ENCODE results near the gene SCAF1. TPM values are rescaled to one million over a fixed set of nuclear protein-coding genes. Genes with fewer than 3 reads are reported as not detected.

SCAF1 gene
- total RNA-seq, 1 donor from 2014 or later: 8.7 TPM

- no peaks in the 10 kb centered on the region for H3K9me3 Mint-ChIP-seq
- Histone ChIP-seq H3K4me1 (peaks cover 14% of the 10 kb centered on the region), H2AFZ (replicated peaks) (no peak overlapping the region), H3F3A (ENCODE audit: low read depth) (peaks cover 53% of the 10 kb centered on the region), H3K9me3 (ENCODE audit: low read depth) (no peaks in the 10 kb centered on the region), H3K36me3 (peaks cover 3% of the 10 kb centered on the region), H4K20me1 (ENCODE audit: low read depth) (peaks cover 45% of the 10 kb centered on the region), H3K9ac (peak overlapping the region; percentile 45), H3K27ac (peak overlapping the region; percentile 86), H3K27me3 (no peaks in the 10 kb centered on the region), H3K79me2 (ENCODE audit: low read depth) (peaks cover 47% of the 10 kb centered on the region), H3K4me3 (peak overlapping the region; percentile 85), H3K4me2 (peak overlapping the region; percentile 90)
- H3K27me3 Mint-ChIP-seq (ENCODE audit: insufficient read depth, low read depth): peaks cover 12% of the 10 kb centered on the region
- H3K27ac Mint-ChIP-seq: peak overlapping the region; percentile 94
- peaks cover 36% of the 10 kb centered on the region for H3K4me1 Mint-ChIP-seq
- peak; percentile 31 for DNase-seq (ENCODE audit: low spot score)
- peak overlapping the region; percentile 94 for H3K4me3 Mint-ChIP-seq
- peaks cover 16% of the 10 kb centered on the region for H3K36me3 Mint-ChIP-seq
- TF ChIP-seq EZH2 (IDR thresholded peaks at IDR 0.05) (no peak), CTCF (IDR thresholded peaks at IDR 0.05) (no peak), EZH2phosphoT487 (IDR thresholded peaks at IDR 0.05) (no peak)
These were observed 48.2 kb downstream of the SCAF1 start for GRCh38 chr19:49690079-49690655.

- H3K4me1 Mint-ChIP-seq: peaks cover 36% of the 10 kb centered on the region
- H3K27me3 Mint-ChIP-seq (ENCODE audit: insufficient read depth, low read depth): peaks cover 8% of the 10 kb centered on the region
- Histone ChIP-seq H3K4me2 (peak within 1 kb of the TSS; percentile 90), H3K79me2 (ENCODE audit: low read depth) (peaks cover 47% of the 10 kb centered on the region), H2AFZ (replicated peaks) (no peak within 1 kb of the TSS), H4K20me1 (ENCODE audit: low read depth) (peaks cover 39% of the 10 kb centered on the region), H3K9ac (peak within 1 kb of the TSS; percentile 45), H3K27ac (peak within 1 kb of the TSS; percentile 86), H3K4me3 (peak within 1 kb of the TSS; percentile 85), H3K36me3 (peaks cover 3% of the 10 kb centered on the region), H3K4me1 (peaks cover 14% of the 10 kb centered on the region), H3K9me3 (ENCODE audit: low read depth) (no peaks in the 10 kb centered on the region), H3K27me3 (no peaks in the 10 kb centered on the region), H3F3A (ENCODE audit: low read depth) (peaks cover 52% of the 10 kb centered on the region)
- H3K36me3 Mint-ChIP-seq: peaks cover 11% of the 10 kb centered on the region
- peak; percentile 95 for DNase-seq (ENCODE audit: low spot score)
- H3K9me3 Mint-ChIP-seq: no peaks in the 10 kb centered on the region
- H3K27ac Mint-ChIP-seq: peak within 1 kb of the TSS; percentile 94
- peak within 1 kb of the TSS; percentile 94 for H3K4me3 Mint-ChIP-seq
- TF ChIP-seq EZH2 (IDR thresholded peaks at IDR 0.05) (no peak), EZH2phosphoT487 (IDR thresholded peaks at IDR 0.05) (no peak), CTCF (IDR thresholded peaks at IDR 0.05) (no peak)
These were observed 48.7 kb downstream of the SCAF1 start, which contains the start of gene CPT1C for GRCh38 chr19:49690656-49691242. TSS of gene CPT1C (plus strand) at chr19:49691116. CDS start at chr19:49692253, 1,137 bp downstream.

GRCh38 chr19:49691243-49692146 is 49.5 kb downstream of the SCAF1 start:
- H3K4me3 Mint-ChIP-seq: peak overlapping the region; percentile 94
- peaks cover 36% of the 10 kb centered on the region for H3K4me1 Mint-ChIP-seq
- H3K9me3 Mint-ChIP-seq: no peaks in the 10 kb centered on the region
- TF ChIP-seq EZH2phosphoT487 (IDR thresholded peaks at IDR 0.05) (no peak), CTCF (IDR thresholded peaks at IDR 0.05) (no peak), EZH2 (IDR thresholded peaks at IDR 0.05) (no peak)
- H3F3A ChIP-seq (ENCODE audit: low read depth): peaks cover 47% of the 10 kb centered on the region
- H4K20me1 ChIP-seq (ENCODE audit: low read depth): peaks cover 32% of the 10 kb centered on the region
- H3K4me3 ChIP-seq: peak overlapping the region; percentile 85
- H3K4me1 ChIP-seq: peaks cover 14% of the 10 kb centered on the region
- peaks cover 8% of the 10 kb centered on the region for H3K27me3 Mint-ChIP-seq (ENCODE audit: insufficient read depth, low read depth)
- peak overlapping the region; percentile 90 for H3K4me2 ChIP-seq
- H3K36me3 ChIP-seq: peaks cover 3% of the 10 kb centered on the region
- H3K36me3 Mint-ChIP-seq: peaks cover 10% of the 10 kb centered on the region
- H2AFZ ChIP-seq (replicated peaks): no peak overlapping the region
- H3K27me3 ChIP-seq: no peaks in the 10 kb centered on the region
- H3K79me2 ChIP-seq (ENCODE audit: low read depth): peaks cover 47% of the 10 kb centered on the region
- H3K9me3 ChIP-seq (ENCODE audit: low read depth): no peaks in the 10 kb centered on the region
- H3K27ac Mint-ChIP-seq: peak overlapping the region; percentile 94
- peak overlapping the region; percentile 61 for H3K27ac ChIP-seq
- H3K9ac ChIP-seq: peak overlapping the region; percentile 5
- DNase-seq (ENCODE audit: low spot score): peak; percentile 94

Data from neural progenitor cell (in vitro differentiated cells).